ENCODE measurements around the gene ADI1. TPM values are rescaled to one million over a fixed set of nuclear protein-coding genes. Genes with fewer than 3 reads are reported as not detected.
A peak's percentile ranks its signal among the peaks of the same experiment; 100 is the strongest.
"Not testable (repeated sequence)": the region's sequence is repeated elsewhere in the genome, so short reads cannot be mapped to it uniquely, and the experiment has no call there.

The ADI1 gene
- total RNA-seq, 4 donors from 2014 or later = 40.2 to 98.6 (median 92.3) TPM

DNA sequence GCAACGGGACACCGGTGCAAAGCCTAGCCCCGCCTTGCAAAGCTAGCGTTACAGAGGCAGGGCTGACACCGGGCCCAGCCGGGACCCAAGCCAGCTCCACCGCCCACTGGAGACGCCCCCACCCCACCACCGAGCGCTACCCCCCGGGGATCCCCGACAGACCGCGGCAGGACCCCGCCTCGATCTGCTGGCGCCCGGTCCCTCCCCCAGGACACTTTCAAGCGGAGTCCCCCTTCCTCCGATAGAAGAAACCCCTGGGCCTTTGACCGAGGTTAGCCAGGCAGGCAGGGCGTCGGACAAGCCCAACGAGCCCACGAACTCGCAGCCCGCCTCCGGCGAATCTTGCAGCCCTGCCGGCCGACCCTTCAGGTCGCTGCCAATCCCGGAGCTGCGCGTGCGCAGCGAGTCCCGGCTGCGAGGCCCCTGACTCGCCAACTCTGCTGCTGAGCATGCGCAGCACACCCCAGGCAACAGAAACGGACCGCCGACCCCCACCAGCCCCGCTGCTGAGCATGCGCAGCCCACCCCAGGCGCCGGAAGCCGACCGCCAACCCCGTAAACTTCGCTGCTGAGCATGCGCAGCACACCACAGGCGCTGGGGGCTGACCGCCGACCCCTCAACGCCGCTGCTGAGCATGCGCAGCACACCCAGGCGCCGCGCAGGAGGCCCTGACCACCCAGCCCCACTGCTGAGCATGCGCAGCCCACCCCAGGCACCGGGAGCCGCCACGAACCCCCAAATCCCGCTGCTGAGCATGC lies 656 bp downstream of the ADI1 start:
- Histone ChIP-seq H3K27me3 (no peaks in the 10 kb centered on the region), H3K27ac (peak overlapping the region; percentile 96 to 99 (median 97)), H3K36me3 (peaks cover 0 to 2% of the 10 kb centered on the region in 2 donors), H3K4me3 (peak overlapping the region; percentile 79 to 98 (median 90)), H3K4me1 (peaks cover 26 to 30% of the 10 kb centered on the region in 2 donors), H3K9me3 (no peaks in the 10 kb centered on the region)
- in situ Hi-C loops (cut with MboI; ENCODE audit: low sequenced_read_pairs in 4 of 4) = loop anchor here in 1 of 4 donors (10.0 kb wide), 1 partner anchor 56 kb away; the partner anchor contains the start of gene RPS7
- intact Hi-C loops (cut with DNase I; ENCODE audit: low total_unique reads) = loop anchor here (1.0 to 5.0 kb wide), 4 partner anchors 40 to 139 kb away; partner anchors contain the start of genes RNASEH1, RPS7 and TRAPPC12
- TF ChIP-seq POLR2A (IDR thresholded peaks at IDR 0.05) = peak; percentile 81 to 83
- no peak for TF ChIP-seq CTCF (IDR thresholded peaks at IDR 0.05 in 4 of 5, conservative IDR thresholded peaks at IDR 0.05 in 1 of 5)
- DNase-seq (peak; percentile 98), ATAC-seq (peak; percentile 85 to 89)

DNA sequence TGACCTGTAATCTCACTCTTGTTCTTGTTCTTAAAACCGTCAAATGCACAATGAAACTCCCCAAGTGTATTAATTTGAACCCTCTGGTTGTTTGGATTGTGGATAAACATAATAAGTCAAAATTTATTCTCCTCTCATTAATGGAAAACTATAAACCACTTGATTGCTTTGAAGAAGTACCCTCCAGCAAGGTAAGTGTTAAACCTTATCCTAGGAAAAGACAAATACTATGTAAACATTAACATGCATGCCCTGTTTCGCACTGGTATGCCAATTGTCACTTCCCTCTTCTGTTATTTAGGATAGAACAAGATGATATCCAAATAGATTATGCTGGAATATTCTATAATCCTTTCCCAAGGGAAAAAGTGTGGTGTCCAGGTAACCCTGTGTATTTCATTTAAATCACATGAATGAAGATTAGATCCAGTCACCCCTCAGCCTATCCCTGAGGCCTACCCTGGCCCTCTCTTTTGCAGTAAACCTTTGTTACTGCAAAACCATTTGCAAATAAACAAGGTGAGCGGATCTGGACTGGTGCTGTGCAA lies 1.3 kb downstream of the ADI1 start:
- Histone ChIP-seq H3K4me3 (peak overlapping the region; percentile 66 to 98 (median 90)), H3K27me3 (no peaks in the 10 kb centered on the region), H3K9me3 (no peaks in the 10 kb centered on the region), H3K27ac (peak overlapping the region; percentile 96 to 99 (median 97)), H3K36me3 (peaks cover 0 to 9% of the 10 kb centered on the region in 2 donors), H3K4me1 (peaks cover 24 to 26% of the 10 kb centered on the region in 2 donors)
- intact Hi-C loops (cut with DNase I; ENCODE audit: low total_unique reads) (loop anchor here (1.0 to 5.0 kb wide), 3 partner anchors 40 to 59 kb away; partner anchors contain the start of genes RNASEH1 and RPS7), in situ Hi-C loops (cut with MboI; ENCODE audit: low sequenced_read_pairs in 4 of 4) (loop anchor here in 1 of 4 donors (10.0 kb wide), 1 partner anchor 57 kb away; the partner anchor contains the start of gene RPS7)
- ATAC-seq = no peak
- no peak for DNase-seq
- TF ChIP-seq POLR2A (IDR thresholded peaks at IDR 0.05) (no peak), CTCF (IDR thresholded peaks at IDR 0.05 in 4 of 5, conservative IDR thresholded peaks at IDR 0.05 in 1 of 5) (no peak)

GRCh38 chr2:3516831-3517230 lies 2.5 kb downstream of the ADI1 start:
- Histone ChIP-seq H3K27ac (peak overlapping the region; percentile 96 to 99 (median 97)), H3K27me3 (no peaks in the 10 kb centered on the region), H3K36me3 (peaks cover 0 to 19% of the 10 kb centered on the region in 2 donors), H3K9me3 (no peaks in the 10 kb centered on the region), H3K4me1 (peaks cover 23 to 26% of the 10 kb centered on the region in 2 donors), H3K4me3 (no peak overlapping the region)
- intact Hi-C loops (cut with DNase I; ENCODE audit: low total_unique reads) (loop anchor here (5.0 kb wide), 1 partner anchor 60 kb away; the partner anchor contains the start of gene RPS7), in situ Hi-C loops (cut with MboI; ENCODE audit: low sequenced_read_pairs in 4 of 4) (loop anchor here in 1 of 4 donors (10.0 kb wide), 1 partner anchor 58 kb away; the partner anchor contains the start of gene RPS7)
- DNase-seq (no peak), ATAC-seq (no peak)
- TF ChIP-seq POLR2A (IDR thresholded peaks at IDR 0.05) = no peak
- TF ChIP-seq CTCF (IDR thresholded peaks at IDR 0.05 in 4 of 5, conservative IDR thresholded peaks at IDR 0.05 in 1 of 5) = no peak

GRCh38 chr2:3515438-3515837 lies 3.9 kb downstream of the ADI1 start:
- not testable (repeated sequence) for H3K27ac ChIP-seq, H3K27me3 ChIP-seq, H3K4me3 ChIP-seq, DNase-seq, H3K9me3 ChIP-seq, ATAC-seq
- in situ Hi-C loops (cut with MboI; ENCODE audit: low sequenced_read_pairs in 4 of 4) (loop anchor here in 1 of 4 donors (10.0 kb wide), 1 partner anchor 59 kb away; the partner anchor contains the start of gene RPS7), intact Hi-C loops (cut with DNase I; ENCODE audit: low total_unique reads) (loop anchor here (5.0 kb wide), 1 partner anchor 62 kb away; the partner anchor contains the start of gene RPS7)
- peaks cover 0 to 29% of the 10 kb centered on the region in 2 donors for H3K36me3 ChIP-seq
- peaks cover 18% of the 10 kb centered on the region in 2 donors for H3K4me1 ChIP-seq
